ENCODE measurements around the gene HDAC7.
"Not testable (repeated sequence)": the region's sequence is repeated elsewhere in the genome, so short reads cannot be mapped to it uniquely, and the experiment has no call there.

The HDAC7 gene

DNA sequence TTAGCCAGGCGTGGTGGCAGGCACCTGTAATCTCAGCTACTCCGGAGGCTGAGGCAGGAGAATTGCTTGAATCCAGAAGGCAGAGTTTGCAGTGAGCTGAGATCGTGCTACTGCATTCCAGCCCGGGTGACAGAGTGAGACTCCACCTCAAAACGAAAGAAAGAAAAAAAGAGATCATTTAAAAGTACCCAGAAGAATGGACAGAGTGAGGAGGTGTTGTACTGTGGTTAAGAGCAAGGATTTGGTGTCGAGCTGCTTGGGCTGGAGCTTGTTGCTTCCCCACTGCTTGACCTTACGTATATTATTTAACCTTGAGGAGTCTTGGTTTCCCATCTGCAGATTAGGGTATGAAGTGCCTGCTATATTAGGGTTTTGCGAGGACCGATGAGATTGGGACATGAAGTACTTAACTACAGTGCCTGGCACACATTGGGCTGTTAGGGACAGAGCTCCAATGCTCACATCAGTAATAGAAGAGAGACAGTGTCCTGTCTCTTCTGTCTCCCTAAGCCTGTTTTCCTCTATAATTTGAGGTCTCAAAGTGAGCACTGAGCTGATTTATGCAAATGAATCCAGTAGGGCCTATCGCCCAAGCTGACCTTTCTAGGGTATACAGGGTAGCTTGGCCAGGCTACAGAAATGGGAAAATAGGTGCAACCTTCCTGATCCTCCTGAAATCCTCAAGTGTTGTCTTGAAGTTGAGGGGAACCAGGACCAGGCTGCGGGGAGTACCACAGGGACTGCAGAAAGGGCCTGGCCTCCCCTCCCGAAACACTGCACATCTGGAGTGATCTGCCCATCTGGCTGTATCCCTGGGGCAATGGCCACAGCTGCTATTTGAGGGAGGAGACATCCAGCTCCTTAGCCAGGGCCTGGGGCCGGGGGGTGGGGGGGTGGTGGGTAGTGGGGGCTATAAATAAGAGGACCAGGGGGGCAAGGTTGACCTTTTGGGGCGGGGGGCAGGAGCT is 8.6 kb upstream of the HDAC7 start:
- DNase-seq, result no peak

DNA sequence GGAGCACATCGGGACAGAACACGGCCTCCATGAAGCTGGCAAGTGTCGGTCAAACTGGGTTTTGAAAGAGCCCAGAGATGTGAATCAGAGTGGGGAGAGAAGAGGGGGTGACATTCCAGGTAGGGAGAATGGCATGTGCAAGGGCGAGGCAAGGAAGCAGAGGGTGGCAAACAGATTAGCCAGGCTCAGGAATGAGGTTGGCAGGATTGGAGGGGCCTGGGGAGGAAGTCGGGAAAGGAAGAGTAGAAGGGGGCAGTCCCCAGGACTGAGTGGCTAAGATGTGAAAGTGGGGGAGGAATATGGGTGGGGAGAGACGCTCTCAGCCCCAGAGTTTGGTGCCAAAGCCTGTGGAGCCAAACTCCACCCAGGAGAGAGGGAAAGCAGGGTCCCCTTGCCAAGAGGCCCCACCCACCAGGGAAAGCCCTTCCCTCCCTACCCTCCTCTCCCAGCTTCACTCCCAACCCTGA is 5.5 kb upstream of the HDAC7 start:
- no peak for DNase-seq

DNA sequence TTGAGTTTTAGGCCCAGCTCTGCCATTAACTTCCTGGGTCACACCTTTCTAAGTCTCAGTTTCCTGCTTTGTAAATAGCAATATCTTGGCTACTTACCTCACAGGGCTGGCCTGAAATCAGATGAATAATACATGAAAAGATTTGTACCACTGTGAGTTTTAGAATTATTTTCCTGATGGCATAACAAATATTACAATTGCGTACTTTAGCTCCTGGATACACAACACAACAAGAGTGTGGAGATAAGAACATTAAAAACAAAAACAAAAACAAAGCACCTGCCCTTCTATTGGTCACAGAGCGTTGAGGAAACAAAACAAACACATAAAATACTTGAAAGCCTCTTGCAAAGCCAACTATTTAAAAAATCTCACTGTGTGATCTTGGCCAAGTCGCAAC is 4.9 kb upstream of the HDAC7 start:
- no peak for DNase-seq

DNA sequence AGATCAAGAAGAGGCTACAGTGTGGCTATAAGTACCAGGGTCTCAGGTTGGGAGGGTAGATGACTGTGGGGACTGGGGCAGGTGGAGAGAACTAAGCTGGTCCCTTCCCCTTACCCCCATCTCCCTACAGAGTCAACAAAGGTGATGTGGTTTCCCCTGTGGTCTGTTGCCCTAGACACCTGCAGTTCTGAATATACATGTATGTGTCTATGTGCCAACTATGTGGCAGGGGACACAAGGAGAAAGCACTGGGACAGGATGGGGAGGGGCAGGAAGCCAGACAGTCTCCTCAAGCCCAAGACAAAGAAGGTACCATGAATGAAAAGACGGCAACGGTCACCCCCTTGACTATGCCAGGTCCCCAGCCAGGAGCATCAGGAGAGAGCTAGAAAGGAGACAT is 4.5 kb upstream of the HDAC7 start:
- DNase-seq, result no peak

DNA sequence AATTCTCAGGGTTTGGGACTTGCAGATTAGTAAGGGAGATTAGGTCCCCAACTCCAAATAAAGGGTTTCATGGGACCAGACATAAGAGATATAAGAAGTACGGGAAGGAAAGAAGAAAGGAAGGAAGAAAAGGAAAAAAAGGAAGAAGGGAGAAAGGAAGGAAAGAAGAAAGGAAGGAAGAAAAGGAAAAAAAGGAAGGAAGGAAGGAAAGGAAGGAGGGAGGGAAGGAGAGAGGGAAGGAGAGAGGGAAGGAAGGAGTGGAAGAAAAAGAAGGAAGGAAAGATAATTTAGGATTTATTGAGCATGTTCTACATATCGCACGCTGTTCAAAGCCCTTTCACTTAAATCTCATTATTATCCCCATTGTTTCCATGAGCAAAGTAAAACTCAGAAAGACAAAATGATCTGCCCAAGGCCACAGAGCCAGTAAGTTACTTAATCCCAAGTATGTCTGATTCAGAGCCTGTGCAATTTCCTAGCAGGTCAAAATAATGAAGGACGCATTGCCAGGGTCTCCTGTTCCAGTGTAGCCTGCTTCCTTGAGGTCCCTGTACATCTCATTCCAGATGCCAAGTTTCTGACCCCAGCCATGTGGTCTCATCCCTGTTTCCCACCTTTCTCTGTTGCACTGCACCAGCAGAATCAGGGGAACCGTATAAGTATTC is 3.9 kb upstream of the HDAC7 start:
- DNase-seq, result no peak

DNA sequence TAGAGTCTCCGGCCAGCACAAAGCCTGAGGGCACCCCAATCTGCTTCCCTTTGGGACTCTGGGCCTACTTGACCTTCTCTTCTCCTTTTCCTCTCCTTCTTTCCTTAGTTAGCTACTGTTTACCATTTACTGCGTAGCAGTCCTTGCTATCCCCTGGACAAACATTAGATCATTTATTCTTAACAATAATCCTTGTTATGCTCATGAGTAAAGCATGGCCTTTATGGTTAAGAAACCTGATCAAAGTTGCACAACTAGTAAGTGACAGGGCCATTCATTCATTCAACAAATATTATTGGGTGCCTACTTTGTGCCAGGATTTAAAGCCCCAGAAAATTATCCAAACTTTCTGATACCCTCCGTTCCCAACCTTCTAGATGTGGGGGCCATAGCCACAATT is 3.2 kb upstream of the HDAC7 start:
- no peak for DNase-seq

DNA sequence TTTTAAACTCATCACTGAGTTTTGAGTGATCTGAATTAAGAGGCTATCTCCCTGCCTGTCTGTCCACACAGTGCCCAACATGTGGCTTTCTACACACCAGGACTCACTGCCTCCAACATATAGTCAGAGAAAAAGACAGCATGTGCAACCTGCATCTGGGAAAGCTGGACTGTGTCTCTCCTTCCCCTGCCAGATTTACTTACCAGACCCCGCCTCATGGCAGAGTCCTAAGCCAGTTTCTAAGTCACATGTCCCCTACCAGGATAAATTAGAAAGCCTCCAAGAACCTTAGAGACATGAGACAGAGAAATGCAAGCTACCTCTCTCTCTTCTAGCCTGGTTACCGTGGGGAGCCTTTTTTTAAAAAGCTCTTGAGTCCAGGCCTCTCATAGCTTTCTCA is 2.7 kb upstream of the HDAC7 start:
- DNase-seq, result no peak

DNA sequence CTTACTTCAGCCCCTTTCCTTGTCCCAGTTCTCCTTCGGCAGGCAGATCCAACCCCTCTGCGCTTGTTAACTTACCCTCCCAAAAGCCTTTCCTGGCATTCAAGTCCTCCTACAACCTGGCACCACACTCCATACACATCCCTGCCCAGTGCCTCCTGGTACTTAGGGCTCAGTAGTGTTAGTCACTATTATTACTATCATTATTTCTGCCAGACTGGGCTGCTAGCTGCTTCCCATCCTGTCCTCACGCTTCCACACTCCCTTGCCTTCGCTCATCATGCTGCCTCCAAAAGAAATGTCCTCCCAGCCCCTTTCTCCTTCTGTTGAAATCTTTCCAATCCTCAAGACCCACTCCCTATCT is 1.6 kb upstream of the HDAC7 start:
- DNase-seq, result no peak

DNA sequence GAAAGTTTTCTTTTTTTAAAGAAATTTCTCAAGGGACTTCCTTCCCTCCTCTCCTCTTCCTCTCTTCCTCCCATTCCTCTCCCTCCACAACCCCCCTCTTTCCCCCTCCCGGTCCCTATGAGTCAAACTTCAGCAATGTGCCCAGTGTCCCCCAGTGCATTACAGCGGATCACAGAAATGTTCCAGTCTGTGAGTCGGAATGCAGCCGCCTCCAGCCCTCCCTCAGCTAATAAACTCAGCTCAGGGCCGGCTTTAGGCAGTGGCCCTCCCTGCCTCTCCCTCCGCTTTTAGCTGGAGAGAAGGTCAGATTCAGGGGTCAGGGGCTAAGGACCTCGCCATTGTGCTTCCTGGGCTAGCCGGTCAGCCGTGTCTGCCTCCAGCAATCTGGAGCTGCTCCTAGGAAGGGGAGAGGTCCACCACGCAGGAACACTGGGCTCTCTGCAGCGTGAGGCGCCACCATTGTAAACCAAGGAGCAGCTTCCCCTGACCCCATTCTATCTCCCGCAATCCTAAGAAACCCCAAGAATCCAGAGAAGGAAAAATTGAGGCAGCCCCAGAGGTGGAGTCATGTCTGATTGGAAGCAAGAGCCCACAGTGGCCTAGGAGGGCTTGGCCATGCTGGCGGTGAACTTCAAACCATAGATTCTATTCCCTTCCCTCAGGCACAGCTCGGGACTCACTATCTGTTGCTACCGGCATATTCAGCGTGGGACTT is 1.1 kb upstream of the HDAC7 start:
- no peak for DNase-seq

DNA sequence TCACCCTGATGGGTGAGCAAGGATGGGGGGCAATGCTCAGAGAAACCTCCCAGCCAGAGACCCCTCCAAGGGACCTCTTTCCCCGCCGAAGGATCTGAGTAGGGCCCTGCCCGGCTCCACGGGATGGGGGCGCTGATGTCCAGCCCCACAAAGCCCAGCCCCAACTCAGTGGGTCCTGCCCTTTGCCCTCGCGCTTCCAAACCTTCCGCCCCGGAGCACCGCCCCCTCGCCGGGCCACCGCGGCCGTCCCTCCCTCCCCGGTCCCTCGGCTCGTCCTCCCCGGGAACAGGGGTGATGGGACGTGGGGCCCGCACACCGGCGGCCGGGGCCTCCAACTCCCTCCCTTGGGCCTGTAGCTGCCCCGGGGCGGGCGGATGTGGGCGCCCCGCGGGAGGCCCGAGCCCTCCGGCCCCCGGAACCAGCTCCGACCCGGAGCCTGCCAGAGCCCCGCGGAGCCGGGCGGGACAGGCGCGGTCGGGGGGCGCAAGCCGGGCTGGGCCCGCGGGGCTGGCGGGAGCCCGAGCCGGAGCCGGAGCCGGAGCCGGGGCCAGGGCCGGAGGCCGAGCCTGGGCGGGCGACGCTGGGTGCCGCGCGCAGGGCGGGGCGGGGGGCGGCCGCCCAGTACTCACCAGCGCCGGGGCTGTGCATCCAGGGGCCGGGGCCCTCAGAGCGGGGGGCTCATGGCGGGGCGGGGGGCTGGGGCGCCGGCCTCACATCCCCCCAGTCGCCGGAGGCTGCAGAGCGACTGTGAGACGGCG is 386 bp downstream of the HDAC7 start:
- peak; percentile 32 for DNase-seq

DNA sequence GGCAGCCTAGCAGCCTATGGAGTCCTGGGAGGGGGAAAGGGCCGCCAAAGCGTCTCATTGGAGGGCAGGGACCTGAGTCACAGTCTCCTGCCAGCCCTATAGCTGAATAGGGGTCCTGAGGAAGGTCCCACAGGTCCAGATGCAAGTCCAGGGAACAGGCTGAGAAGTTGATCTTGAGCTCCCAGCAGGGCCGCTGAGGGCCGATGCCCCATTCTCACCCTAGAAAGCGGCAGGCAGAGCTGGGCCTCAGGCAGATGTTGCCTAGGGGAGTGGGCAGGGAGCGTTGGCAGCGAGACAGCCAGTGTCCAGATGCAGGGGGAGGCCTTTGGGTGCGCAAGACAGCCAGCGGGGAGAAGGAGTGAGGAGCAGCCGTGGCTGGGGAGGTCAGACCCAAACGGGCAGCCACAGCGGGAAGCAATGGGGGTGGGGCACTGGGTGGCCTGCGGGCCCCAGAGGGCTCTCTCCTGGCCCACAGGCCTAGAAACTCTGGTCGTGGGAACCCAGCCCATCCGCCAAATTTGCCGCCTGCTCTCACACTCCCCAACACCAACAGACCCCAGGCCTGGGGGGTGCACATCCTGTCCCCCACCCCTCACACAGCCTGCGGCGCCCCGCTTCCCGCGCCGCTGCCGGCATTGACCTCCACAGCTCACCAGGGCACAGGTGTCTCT is 1.1 kb downstream of the HDAC7 start:
- no peak for DNase-seq

DNA sequence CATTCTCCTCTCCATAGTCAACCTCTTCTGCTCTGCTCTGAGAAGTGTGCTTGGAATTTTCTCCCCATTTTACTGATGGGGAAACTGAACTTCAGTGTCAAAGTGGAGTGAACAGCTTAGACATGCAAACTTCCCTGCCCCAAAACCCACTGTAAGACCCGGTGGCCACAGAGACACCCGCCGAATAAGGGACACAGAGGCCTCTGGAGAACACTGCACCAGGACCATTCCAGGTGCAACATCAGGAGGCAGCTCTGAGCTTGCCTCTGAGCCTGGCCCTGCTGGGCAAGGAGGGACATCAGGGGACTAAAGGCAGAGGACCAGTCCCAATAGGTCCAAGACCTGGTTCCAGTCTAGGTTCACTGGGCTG is 1.7 kb downstream of the HDAC7 start:
- DNase-seq, result no peak

DNA sequence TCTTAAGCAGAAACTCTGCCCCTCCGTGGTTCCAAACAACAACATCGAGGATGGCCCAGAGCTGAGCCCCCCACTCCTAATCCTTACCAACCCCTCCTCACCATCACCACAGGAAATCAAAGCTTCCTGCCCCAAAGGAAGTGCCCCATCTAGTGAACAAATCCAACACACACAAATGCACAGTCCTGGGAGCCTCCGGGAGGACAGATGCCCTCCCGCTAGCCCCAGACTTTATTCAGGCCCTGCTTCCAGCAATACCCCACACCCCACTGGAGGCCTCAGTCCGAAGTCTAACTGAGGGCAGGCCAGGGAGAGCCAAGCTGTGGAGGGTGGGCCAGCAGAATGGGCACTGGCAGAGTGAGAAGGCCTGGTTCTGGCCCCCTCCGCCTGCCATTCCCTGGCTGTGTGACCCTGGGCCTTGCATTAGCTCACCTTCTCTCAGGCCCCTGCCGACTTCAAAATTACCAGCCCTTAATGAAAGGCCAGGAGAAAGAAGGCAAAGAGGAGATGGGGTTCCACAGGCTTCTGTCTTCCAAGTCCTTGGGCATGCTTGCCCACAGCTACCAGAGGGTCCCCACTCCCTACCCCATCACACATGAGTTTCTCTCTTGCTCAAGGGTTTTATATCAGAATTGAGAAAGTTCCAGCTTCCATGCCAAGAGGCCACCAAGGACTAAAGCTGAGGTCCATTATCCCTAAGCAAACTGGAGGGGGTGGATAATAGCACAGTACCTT is 2.3 kb downstream of the HDAC7 start:
- no peak for DNase-seq

DNA sequence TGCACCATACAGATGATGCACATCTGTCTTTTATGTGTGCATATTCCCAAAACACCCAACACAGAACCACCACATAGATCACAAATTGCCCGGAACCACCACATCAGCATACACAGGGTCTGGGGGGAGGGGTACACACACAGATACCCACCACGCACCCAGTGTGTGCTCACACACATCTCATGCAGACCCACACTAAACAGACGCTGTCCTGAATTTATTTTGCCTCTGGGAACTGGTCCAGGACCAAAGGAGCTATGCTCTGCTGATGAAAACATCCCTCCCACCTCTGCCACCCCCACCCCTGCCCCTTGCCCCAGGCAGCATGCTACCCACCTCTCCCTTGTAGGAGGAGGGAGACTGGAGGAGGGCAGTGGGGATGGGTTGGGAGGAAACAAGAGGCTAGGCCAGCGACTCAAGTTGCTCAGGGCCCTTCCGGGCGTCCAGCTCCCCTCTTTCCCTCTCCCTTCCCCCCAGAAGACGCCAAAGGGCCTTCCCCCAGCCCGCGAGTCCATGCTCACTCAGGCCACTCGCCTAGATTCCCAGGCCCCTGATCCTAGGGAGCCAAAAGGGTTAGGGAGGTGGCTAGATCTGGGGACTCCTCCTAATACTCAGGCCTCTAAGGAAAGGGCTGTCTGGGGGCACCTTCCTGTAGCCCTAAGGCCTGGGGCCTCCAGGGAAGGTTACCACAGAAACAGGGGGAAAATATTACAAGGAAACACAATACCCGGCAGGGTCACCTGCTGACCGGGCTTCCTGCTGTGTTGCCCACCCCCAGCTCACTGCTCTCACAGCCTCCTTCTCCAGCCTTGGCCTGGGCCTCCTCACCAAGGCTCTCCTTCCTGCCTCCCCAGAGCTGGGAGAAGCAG is 3.1 kb downstream of the HDAC7 start:
- DNase-seq, result no peak

DNA sequence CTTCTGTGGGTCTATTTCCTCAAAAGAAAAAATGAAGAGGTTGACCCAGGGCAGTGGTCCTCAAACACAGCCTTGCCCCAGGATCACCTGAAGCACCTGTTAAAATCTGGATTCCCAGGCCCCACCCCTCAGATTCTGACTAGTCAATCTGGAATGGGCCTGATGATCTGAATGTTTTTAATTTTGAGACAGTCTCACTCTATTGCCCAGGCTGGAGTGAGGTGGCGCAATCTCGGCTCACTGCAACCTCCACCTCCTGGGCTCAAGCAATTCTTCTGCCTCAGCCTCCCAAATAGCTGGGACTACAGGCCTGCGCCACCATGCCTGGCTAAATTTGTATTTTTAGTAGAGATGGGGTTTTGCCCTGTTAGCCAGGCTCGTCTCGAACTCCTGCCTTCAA is 4.3 kb downstream of the HDAC7 start:
- not testable (repeated sequence) for DNase-seq

DNA sequence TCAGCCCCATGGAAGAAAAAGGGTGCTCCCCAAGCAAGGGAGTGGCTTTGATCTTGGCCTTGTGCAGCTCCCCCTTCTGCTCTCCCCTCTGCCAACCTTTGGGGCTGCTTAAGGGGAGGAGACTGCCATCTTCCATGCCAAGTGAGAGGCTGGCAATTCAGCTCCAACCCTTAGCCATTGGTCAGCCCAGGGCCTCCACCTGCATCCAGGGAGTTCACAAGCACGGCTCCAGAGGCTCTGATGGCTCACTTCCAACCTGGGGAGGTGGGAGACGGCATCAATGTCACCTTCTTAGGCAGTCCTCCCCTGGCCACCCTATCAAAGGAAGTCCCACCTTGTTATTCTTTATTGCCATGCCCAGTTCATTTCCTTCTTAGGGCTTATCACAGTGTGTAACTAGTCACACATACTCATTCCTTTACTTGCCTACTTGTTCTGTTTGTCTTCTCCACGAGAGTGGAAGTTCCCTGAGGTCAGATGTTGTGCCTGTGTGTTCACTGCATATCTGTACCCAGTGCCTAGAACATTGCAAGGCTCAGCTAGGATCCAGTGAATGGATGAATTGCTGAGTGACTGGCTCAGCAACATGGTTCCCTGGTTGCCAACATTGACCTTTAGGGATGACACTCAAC is 5.0 kb downstream of the HDAC7 start:
- no peak for DNase-seq

DNA sequence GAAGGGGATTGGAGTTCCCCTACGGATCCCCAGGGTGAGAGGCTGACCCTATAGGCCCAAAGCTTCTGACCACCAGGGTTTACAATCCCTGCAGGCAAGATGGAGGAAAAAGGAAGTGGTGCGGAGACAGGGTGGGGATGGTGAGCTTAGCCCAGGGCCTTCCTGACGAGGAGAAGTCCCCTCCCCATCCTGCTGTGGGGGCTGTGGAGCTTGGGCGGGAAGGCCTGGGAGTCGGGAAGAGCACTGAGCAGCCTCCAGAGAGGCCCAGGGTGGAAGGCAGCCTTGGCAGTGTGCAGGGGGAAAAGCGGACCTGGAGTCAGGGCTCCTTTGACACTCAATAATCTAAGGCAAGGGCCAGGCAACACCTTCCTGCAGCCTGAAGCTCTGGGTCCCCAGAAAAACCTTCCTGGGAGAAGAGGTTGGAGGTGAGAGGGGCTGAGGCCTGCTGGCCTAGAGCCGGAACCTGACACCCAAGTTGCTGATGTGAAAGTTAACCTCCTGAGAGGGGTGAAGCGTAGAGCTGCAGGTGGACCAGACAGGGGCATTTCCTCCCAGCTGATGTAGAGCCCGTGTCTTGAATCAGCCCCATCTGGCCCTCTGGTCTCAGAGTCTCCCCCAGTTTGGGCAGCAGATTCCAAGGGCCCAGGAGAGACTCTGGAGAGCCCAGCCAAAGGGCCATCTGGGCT is 6.0 kb downstream of the HDAC7 start:
- DNase-seq, result no peak

DNA sequence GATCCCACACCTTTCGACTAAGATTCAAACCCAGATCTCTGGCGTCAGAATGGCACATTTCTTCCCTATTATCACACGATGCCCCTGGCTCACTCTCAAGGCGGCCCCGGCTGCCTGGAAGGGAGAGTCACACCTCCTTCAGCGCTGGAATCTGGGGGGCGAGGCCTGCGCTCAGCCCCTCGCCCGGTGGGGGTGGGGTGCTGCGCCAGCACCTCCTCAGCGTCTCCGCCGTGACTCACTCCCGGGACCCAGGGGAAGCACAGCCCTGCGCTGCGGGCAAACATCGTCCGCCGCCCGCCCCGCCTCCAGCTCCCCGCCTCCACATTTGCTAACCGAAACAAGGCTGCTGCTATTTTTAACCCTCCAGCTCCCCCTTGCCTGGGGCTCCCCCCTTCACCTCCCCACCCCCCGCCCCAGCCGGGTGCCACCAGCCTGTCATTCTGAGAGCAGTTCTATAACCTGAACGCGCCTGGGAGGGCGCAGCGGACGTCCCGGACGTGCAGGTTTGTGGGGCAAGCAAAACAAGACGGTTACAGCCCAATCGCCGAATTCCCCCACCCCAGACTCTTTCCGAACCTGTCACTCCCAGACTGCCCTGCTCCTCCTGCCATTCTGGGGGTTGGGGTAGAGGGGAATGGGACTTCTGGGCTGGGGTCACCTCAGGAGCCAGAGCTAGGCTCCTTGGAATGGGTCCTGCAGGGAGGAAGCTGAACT is 6.7 kb downstream of the HDAC7 start:
- DNase-seq, result peak; percentile 82
